HG02970 (cell line): ENCODE data around the gene RAB26.
"Not testable (repeated sequence)": the region's sequence is repeated elsewhere in the genome, so short reads cannot be mapped to it uniquely, and the experiment has no call there.

ENCODE experiments used
- ATAC-seq: cut with Tn5 transposase; IDR thresholded peaks from one replicate; pipeline ENCODE4 v1.9.1; 2021; ENCODE audit warnings: mild to moderate bottlenecking, moderate library complexity, moderate number of reproducible peaks; ENCODE audit not compliant: unreplicated experiment, low FRiP score

Gene RAB26, protein sequence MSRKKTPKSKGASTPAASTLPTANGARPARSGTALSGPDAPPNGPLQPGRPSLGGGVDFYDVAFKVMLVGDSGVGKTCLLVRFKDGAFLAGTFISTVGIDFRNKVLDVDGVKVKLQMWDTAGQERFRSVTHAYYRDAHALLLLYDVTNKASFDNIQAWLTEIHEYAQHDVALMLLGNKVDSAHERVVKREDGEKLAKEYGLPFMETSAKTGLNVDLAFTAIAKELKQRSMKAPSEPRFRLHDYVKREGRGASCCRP

DNA sequence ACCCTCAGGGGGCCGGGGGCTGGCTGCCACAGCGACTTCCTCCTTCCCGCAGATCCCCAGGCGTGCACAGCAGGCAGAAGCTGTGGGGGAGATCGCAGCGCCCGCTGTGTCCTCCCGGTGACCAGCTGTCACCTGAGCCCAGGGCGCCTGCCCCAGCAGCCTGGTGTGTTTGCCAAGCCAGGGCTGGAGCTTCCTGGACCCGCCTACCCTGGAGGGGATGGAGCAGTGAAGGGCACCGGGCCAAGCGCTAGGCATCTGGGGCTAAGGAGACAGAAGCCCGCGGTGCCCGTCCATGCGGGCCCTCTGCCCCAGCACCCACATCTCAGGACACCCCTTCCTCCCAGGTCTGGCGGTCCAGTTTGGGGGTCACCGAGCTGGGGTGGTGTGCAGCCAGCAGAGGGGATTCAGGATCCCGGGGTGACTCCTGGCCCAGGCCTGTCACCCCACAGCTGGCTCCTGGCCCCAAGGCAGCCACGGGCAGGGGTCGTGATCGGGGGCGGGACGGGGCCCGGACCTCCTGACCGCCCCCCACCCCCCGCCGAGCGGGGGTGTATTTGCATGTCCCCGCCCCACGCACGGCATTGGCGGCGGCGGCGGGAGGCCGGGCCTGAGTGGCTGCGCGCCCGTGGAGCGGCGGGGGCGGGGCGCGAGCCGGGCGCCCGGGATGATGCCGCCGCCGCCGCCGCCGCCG lies at the start of gene RAB26:
Gene RAB26, plus strand, starts transcription at position 645 of the 691 bp plus-strand sequence. CDS start 159 bp downstream, outside the sequence.
- ATAC-seq = no peak

DNA sequence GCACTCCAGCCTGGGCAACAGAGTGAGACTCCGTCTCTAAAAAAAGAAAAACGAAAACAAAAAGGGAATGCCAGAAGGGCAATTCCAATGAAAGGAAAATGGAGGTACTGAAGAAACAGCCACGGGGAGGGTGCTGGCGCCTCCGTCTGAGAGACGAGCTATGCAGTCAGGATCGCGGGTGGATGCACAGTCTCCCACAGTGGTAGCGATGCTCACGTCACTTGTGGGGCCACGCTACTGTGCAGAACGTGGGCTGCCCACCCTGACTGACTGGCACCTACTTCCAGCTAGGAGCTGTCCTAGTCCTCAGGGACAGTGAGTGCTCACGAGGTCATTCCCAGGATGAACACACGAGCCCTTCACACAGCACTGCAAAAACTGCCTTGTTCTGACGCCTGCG lies 46.8 kb upstream of the RAB26 start:
- not testable (repeated sequence) for ATAC-seq

DNA sequence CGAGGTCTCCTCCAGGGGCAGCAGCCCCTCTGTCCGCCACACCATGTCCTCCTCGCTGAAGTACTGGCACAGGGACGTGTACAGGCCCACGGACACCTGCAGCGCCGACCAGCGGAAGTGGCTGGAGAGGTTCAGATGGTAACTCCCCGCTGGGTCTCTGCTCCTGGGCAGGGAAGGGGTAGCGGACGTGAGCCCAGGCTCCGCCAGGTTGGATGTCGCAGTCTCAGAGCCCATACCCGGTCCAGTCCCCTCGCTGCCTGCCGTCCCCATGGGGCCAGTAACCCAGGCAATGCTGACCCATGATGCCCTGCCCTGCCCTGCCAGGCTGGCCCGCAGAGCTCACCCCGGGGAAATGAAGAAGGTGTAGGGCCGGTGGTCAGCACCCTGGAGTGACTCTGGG lies 46.0 kb upstream of the RAB26 start:
- ATAC-seq = no peak

DNA sequence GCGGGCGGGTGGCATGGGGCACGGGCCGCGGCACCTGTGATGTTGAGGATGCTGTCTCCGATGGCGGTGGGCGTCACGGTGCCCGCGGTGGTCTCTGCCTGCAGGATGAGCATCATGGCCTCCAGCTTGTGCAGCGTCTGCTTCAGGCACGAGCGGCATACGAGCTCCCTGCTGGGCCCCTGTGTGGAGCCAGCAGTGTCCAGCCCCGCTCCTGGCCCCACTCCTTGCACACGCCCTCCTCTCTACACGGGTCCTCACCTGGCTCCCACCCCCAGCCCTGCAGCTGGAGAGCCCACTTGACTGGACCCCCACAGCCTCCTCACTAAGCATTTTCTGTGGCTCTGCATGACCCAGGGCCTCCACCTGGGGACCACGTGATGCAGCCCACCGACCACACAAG lies 44.0 kb upstream of the RAB26 start:
- not testable (repeated sequence) for ATAC-seq

DNA sequence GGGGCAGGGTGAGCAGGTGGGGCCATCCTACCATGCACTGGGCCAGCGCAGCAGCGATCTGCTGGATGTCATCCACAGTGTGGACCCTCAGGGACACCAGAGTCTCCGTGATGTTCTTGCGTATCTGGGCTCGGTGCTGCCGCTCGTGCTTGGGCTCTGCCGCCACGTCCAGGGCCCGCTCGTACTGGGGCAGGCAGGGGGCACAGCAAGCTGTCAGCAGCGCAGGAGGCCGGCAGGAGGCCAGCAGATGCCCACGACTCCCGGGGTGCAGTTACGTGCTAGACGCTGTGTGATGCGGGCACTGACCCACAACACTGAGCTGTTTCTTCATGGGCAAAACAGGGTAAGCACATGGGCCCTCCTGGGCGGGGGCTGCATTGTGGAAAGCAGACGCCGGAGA lies 43.1 kb upstream of the RAB26 start:
- ATAC-seq = not testable (repeated sequence)

DNA sequence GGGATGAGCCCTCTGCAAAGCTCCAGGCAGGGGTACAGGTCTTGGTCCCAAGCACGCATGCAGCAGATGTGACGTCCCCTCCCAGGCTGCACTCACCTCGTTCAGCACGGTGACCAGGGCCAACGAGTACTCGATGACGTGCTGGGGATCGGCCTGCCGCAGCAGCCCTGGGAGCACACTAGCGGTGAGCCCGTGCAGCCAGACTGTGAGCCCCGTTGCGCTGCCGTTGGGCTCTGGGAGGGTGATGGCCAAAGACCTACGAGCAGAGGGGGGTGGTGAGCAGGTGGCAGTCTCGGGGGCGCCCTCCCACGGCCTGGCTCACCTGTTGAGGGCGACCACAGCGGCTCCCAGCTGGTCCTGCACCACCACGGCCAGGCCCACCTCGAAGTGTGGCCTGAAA lies 42.7 kb upstream of the RAB26 start:
- ATAC-seq = not testable (repeated sequence)

DNA sequence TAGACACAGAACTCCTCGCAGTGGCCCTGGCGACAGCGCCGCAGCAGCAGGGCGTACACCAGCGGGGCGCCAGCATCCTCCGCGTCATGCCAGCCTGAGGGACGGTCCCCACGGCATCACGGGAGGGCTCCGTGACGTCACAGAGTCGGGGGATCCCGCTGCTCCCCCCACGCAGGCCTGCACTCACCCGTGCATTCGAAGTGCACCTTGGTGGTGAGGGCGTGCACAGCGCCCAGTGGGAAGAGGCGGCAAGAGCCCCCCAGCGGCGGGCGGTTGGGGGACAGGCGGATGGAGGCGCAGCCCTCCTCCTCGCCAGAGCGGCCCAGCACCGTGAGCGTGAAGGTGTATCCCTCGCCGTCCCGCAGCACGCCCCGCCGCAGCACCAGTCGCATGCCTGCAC lies 42.2 kb upstream of the RAB26 start:
- ATAC-seq = not testable (repeated sequence)

DNA sequence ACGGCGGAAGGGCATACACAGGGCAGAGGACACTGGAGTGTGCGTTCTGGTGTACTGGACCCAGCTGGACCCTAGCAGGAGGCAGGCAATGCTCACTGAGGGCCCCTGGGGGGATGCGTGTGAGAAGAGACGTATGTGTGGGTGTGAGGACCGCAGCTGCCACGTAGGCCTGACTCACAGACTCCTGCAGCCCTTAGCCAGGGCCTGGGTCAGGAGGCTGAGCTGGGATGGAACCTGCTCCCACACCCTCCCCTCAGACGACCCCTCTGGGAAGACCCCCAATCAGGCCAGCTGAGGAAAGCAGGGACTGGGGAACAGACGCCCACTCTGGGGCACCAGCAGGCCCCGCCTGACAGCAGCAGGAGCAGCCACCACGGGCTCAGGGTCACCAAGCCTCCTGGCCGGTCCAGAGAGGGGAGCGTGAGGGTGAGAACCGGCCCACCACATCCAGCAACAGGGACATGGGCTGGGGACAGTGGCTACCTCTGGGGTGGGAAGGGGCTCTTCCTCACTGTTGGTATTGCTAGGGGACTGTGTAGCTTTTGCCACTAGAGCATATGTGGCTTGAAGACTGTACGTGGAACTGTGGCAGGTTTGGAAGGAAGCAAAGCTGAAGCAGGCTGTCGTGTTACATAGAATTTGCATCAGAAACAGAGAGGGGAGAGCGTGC lies 41.2 kb upstream of the RAB26 start:
- not testable (repeated sequence) for ATAC-seq

DNA sequence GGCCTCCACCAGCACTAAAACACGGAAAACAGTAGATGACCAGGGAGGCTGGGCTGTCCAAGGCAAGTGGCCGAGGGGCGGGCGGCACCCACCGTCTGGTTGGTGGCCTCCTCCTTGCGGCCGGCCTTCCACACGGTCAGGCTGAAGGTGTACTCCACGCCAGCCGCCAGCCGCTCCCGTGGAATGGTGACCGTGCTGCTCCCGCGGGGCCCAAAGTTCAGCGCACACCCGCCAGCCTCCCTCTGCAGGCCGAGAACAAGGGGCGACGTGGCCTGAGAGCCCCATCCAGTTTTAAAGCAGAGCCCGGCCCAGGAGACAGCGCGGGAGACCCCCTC lies 40.7 kb upstream of the RAB26 start:
- ATAC-seq = not testable (repeated sequence)

DNA sequence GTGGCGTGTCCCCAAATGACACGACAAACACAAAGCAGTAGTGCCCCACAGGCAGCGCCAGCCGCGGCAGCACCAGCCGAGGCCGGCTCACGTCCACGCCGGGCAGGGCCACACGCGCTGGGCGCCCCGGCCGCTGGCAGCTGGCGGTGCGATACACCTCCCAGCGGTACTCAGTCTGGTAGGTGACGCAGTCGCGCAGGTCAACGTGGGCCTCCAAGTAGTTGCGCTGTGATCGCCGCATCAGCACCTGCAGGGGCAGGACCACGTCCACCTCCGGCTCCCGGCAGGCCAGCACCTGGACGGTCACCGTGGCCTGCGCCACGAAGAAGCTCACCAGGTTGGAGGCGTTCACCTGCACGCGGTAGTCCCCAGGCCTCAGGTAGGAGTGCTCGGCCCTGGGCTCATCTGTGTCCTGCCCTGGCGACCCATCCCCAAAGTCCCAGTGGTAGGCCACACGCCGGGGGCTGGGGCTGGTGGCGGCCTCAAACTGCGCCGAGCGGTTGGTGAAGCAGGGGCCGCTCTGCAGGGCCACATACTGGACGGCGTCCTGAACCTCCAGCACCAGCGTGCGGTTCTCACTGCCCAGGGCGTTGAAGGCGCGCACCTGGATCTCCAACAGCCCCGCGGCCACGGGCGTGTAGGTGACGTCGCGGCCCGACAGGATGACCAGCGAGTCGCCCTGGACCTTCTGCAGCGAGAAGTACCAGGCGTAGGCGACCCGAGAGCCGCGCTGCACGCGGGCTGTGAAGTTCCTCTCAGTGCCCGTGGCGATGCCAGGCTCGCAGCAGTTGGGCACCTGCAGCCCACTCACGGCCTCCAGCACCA lies 39.8 kb upstream of the RAB26 start:
- ATAC-seq = not testable (repeated sequence)

DNA sequence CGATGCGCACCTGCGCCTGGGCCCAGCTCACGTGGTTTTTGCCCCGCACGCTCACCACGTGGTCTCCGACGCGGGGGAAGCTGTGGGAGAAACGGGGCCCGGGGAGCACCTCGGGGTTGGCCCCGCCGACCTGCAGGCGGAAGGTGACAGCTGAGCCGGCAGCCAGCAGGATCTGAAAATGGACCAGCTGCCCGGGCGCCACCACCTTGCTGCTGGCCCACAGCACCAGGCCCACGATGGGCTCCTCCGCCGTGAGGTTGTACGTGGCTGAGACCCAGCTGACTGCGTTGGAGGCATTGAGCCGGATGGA lies 39.2 kb upstream of the RAB26 start:
- not testable (repeated sequence) for ATAC-seq

DNA sequence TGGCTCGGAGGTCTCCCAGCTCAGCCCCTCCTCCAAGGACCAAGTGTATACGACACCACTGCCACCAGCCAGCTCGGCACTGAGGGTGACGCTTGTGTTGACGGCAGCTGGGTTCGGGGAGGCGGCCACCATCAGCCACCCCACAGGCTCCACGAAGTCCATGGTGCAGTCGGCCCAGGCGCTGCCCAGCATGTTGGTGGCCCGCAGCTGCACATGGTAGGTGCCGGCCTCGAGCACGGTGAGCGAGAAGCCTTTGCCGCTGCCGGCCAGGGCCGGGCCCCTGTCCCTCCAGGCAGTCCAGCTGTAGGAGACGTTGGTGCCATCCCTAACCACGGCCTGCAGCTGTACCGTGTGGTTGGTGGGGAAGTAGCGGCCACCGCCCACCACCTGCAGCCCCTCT lies 38.6 kb upstream of the RAB26 start:
- not testable (repeated sequence) for ATAC-seq

DNA sequence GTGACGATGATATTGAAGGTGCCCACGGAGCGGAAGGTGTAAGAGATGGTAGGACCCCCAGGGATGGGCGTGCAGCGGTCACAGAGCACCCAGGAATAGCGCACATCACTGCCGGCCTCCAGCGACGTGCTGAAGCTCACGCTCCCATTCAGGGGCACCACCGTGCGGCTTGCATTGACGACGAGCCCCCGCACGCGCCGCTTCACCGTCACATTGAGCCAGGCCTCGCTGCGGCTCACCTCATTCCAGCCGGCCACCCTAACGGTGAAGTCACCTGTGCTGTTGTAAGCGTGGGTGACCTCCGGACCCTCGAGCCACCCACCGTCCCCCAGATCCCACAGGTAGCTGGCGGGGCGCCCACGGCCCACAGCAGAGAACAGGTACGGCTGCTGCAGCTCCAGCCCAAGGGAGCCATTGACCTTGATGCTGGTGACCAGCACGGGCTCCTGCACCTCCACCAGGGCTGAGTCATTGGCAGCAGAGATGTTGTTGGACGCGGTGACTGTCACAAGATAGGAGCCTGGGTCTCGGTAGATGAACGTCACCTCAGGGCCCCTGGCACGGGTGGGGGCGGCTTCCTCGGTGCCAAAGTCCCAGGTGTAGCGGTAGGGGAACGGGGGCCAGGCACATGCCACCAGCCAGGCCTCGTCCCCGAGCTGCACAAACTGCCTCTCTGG lies 38.0 kb upstream of the RAB26 start:
- ATAC-seq = not testable (repeated sequence)

DNA sequence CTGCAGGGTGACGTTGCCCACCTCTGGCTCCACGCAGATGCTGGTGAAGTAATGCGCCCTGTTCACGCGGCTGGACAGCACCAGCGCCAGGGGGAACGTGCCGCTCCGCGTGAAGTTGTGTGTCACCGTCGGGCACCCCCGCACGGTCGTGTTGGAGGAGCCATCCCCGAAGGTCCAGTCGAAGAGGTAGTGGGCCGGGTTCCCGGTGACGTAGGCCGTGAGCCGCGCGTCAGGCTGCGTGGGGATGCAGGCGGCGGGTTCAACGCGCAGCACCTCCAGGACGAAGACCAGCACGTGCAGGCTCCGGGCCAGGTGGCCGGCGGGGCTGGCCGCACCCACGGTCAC lies 37.4 kb upstream of the RAB26 start:
- not testable (repeated sequence) for ATAC-seq

DNA sequence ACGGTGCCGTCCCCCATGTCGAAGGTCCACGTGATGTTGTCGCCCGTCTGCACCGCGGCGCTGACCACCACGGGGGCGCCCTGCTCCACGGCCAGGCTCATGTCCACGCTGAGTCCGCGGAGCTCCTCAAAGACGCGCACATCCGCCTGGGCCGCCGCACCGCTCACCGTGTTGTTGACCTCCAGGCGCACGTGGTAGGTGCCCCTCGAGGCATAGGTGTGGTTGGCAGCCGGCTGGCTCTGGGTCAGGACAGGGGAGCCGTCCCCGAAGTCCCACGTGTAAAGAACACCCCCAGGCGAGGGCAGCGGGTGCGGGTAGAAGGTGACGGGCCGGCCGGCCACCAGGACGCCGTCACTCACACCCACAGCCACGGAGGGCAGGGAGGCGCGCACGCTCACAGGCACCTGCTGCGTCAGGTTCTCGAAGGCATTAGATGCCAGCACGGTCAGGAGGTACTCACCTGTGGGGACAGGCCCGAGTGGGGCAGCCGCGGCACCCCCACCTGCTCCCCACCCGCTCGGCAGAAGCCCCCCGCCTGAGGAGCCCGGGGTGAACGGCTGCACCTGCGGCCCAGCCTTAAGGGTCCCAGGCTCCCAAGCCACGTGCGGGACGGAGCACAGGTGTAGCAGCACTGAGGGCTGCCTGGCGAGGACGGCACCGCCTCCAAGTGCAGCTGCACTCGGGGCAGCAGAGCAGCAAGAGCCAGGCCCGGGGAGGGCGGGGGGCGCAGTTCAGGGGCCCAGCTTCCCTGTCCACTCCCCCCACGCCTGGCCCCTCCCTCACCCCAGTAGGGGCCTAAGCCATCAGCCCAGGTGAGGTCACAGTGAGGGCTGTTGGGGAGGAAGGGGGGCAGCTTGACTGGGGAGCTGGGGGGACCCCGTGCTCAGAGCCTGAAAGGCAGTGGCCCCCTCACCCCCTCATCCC lies 36.8 kb upstream of the RAB26 start:
- ATAC-seq = not testable (repeated sequence)

DNA sequence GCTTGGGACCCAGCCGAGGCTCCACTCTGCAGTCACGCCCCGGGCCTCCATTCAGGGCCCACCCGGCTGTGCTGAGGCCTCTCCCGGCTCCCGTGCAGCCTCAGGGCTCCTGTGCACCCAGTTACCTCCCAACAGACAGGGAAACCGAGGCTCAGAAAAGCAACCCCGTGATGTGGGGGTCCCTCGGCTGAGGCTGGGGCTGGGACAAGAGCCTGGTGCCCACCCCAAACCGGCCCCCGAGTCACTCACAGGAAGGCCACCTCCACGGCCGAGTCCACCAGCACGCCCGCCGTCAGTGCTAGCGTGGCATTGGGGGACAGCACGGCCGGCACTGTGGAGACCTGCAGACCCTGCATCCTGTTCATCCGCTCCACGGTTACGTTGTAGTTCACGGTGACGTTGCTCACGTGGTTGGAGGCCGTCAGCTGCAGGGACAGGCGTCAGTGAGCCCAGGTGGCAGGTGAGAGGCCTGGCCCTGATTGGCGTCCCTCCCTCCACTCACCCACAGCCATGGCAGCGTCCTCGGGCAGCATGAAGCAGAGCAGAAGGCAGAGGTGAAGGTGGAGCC lies 35.8 kb upstream of the RAB26 start:
- ATAC-seq = not testable (repeated sequence)

DNA sequence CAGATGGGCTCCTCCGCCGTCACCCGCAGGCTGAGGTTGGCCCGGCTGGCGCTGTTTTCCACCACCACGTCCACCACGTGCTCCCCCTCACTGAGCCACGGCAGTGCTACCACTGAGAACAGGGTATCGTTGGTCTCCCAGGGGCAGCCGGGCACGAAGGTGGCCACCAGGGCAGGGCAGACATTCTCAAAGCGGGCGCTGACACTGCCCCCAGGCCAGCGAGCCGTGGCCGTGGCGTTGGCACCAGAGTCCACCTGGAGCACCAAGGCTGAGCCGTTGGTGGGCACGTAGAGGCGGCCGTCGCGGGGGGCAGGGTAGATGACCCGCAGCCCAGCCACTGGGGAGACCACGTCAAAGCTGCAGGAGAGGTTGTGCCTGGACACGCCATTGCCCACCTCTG lies 34.2 kb upstream of the RAB26 start:
- not testable (repeated sequence) for ATAC-seq

DNA sequence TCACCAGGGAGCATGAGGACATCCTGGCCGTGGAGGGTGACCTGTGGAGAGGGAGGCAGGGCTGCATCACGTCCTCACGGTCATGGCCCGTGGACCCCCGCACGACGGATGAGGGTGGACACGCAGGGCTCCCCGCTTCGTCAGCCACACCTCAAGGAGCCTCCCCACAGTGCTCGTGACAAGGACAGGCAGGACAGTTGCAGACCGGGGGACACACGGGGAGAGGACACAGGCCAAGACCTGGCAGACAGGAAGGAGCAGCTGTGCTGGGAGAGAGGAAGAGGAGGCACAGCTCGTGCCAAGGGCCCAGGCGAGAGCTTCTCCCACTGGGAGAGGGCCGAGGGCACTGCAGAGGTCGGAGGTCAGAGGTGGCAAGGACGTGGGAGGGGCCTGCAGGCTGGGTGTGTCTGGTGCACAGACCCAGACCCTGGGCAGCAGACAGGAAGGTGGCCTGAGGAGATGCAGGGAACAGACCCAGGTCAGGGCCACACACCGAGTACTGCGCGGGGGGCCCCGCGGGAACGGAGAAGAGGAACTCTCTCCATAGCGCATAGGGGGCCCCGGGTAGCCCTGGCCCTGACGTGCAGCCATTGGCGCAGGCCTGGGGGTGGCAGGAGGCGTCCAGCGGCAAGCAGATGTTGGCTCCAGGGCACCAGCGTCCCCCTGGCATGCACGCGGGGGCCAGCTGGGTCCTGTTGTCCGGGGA lies 33.4 kb upstream of the RAB26 start:
- ATAC-seq = not testable (repeated sequence)

DNA sequence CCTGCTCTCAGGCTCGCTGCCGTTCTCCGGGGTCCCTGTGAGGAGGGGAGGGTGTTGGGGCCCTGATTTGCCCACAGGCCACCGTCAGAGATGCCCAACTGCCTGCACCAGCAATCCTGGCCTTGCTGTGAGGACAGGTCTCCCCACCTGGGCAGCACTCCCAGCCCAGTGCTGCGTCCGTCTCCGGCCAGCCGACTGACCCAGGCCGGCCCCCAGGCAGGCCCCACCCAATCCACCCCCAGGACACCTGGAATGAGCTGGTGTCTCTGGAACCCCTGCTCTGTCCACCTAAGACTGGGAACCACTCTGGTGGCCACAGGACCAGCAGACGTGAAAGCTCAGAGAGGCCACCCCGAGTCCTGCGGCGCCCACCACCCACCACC lies 32.8 kb upstream of the RAB26 start:
- ATAC-seq = no peak
